GM10248 (cell line): Measurements from ENCODE around the gene CTRL.

Experiments used
- CTCF ChIA-PET: fragments of 300-600 bp; sonication (Branson Sonifier 250); formaldehyde crosslinking; extraction: SDS; loops from one replicate; lab custom pipeline; 2021; ENCODE audit warnings: antibody characterized with exemption; lab: Yijun Ruan, JAX
- POLR2A ChIA-PET: fragments of 350-650 bp; sonication (Branson Sonifier 250); formaldehyde crosslinking; extraction: SDS; loops from one replicate; lab custom pipeline; 2020; ENCODE audit warnings: antibody characterized with exemption; lab: Yijun Ruan, JAX
- DNase-seq: peaks from one replicate; pipeline ENCODE4 v3.0.0; 2012; ENCODE audit errors: extremely low spot score
- TF ChIP-seq, protein P1 (sequence below): IDR thresholded peaks from 2 replicates; pipeline ENCODE4 v1.5.1; 2012; ENCODE audit warnings: mild to moderate bottlenecking, low read depth; ENCODE audit errors: extremely low read depth, missing control alignments, control extremely low read depth

Gene CTRL

DNA sequence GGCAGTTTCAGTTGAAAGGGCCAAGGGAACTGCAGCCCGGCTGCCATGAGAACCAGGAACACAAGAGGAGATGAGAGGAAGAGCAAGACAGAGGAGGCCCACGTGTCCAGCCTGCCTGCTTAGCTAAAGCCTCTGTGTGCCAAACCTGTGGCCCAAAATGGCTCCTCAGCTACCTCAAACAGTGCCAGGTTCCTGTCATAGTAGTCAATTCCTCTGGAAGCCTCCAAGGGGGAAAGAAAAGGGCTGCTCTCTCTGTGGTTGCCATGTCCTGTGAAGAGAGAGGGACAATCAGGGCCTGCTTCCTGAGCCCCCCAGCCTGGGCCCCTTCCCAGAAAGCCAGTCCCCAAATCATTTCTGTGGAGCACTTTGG is 31.6 kb upstream of the CTRL start:
- no peak for DNase-seq
- TF ChIP-seq, protein P1, sequence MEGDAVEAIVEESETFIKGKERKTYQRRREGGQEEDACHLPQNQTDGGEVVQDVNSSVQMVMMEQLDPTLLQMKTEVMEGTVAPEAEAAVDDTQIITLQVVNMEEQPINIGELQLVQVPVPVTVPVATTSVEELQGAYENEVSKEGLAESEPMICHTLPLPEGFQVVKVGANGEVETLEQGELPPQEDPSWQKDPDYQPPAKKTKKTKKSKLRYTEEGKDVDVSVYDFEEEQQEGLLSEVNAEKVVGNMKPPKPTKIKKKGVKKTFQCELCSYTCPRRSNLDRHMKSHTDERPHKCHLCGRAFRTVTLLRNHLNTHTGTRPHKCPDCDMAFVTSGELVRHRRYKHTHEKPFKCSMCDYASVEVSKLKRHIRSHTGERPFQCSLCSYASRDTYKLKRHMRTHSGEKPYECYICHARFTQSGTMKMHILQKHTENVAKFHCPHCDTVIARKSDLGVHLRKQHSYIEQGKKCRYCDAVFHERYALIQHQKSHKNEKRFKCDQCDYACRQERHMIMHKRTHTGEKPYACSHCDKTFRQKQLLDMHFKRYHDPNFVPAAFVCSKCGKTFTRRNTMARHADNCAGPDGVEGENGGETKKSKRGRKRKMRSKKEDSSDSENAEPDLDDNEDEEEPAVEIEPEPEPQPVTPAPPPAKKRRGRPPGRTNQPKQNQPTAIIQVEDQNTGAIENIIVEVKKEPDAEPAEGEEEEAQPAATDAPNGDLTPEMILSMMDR, result no peak
- ChIA-PET POLR2A (interaction anchor here (0.8 kb wide), 1 partner anchor 28 kb away, joined by 3 read pairs; no protein-coding TSS in a partner anchor), CTCF (interaction anchor here (1.2 to 1.5 kb wide), 2 partner anchors 21 to 77 kb away, joined by 3 to 4 read pairs; no protein-coding TSS in a partner anchor)

DNA sequence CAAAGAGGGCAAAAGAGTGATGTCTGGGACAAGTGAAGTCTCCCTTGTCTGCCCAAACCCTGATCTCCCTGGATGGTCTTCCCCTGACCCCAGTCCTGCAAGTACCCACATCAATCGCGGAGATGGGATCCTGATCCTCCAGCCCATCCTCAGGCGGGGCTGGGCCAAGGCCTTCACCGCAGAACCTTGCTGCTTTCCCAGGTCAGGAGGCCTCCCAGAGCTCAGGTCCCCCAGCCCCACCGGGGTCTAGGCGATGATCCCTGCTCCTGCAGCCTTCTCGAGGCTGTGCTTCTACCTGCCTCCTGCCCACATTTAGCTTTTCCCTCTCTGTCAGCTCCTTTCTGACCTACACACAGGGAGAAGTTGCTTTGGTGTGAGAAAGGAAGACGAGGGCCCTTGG is 30.5 kb upstream of the CTRL start:
- POLR2A ChIA-PET, result no interaction called here
- CTCF ChIA-PET, result interaction anchor here (1.2 to 1.5 kb wide), 2 partner anchors 19 to 78 kb away, joined by 3 to 4 read pairs; no protein-coding TSS in a partner anchor
- TF ChIP-seq, protein P1, result no peak
- no peak for DNase-seq

DNA sequence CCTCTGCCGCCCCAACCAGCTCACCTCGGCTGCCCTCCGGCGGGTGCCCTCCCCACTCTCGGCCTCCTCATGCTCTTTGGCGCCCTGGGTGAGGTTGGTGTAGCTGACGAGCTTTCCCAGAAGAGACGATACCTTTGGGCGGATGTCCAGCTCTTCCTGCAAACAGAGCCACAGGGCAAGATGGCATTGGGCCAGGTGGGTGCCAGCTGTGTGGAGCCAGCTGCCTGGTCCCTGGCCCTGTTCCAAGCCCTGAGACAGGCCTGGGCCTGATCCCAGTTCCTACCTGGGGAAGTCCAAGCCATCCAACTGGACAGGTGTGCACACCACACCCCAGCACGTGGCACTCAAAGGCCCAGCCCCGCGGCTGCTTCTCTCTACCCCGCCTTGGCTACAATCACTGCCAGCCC is 29.9 kb upstream of the CTRL start:
- DNase-seq, result no peak
- ChIA-PET CTCF (no interaction called here), POLR2A (no interaction called here)
- TF ChIP-seq, protein P1, result no peak

DNA sequence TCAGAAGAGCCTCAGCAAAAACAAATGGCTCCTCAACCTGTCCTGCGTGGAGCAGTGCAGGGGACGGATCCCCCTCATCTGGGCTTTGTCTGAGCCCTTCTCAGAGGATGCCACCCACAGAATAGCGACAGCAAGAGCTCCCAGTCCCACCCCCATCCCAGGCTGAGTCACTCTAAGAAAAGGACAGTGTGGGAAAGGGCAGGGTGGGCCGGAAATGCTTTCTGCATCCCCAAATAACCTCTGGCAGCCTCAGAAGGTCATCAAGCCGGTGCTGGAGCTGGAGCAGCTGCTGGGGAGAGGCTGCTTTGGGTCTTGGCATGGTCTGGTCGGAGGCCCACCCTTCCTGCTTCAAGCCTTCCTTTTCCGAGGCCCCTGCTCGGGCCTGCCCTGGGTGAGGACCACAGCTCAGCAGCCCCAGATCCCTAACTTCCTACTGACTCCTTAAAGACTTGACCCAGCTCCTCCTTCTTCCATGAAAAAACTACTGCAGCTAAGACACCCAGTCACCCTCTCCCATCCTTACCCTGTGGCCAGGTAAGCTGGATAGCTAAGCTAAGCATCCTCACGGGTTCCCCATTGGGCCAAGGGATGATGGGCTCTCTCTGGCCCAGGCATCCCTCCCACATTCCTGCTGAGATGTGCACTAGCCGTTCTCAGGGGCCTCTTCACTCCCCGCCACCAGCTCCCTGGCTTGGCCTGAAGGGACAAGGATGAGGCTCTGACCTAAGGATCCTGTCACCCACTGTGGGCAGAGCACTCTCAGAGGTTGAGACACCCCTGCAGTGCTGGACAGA is 28.1 kb upstream of the CTRL start:
- TF ChIP-seq, protein P1, result no peak
- no peak for DNase-seq
- CTCF ChIA-PET, result interaction anchor here (1.3 to 2.1 kb wide), 6 partner anchors 10 to 106 kb away, joined by 4 to 9 read pairs (median 5); no protein-coding TSS in a partner anchor
- POLR2A ChIA-PET, result interaction anchor here (0.5 to 0.7 kb wide), 3 partner anchors 9 to 332 kb away, joined by 3 to 4 read pairs (median 4); no protein-coding TSS in a partner anchor

DNA sequence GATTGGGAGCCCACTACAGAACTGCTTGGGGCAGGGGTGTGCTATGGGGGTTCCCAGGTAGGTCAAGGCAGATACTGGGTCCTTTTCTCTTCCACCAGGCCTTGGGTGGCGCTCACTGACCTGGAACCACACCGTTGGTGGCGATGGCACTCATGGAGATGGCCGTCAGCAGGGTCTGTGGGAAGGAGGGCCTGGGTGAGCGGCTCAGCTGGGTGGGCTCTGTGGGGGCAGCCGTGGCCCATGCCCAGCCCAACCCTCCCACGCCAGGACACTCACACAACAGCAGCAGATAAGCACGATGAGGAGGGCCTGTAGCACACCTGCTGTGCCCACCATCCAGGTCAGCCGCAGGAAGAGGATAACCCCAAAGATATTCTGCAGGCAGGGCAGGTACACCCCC is 26.0 kb upstream of the CTRL start:
- TF ChIP-seq, protein P1, result no peak
- ChIA-PET POLR2A (no interaction called here), CTCF (interaction anchor here (2.4 kb wide), 1 partner anchor 15 kb away, joined by 5 read pairs; no protein-coding TSS in a partner anchor)
- DNase-seq, result no peak

DNA sequence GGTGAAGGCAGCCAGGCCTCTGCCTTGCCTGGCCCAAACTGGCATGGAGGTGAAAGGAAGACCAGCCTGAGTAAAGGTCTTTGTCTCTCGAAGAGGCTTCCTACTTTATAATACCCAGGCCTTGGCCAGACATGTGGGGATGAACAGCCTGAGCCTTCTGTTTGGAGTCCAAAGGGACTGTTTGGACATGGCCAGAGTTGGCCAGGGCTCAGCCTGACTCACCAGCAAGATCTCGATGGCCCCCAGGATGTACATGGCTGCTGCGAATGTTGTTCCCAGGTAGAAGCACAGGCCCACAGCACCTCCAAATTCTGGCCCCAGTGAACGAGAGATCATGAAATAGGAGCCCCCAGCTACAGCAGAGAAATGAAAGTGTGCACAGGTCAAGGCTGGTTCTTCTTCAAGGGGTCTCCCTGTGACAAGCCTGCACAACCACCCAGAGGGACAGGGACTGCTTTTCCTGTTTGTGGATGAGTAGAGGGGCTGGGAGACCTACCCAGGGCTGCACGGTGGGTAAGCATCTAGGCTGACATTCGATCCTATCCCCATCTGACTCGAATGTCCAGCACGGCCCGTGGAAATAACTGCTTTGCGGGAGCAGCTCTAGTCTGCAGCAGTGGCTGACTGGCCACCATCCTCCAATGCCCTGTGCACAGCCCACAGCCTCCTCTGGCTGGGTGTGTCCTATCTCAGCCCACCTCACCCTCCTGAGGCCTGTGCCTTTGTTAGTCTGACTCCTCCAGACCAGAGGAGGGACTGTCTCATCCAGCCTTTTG is 22.9 kb upstream of the CTRL start:
- POLR2A ChIA-PET, result no interaction called here
- CTCF ChIA-PET, result interaction anchor here (0.9 to 2.3 kb wide), 3 partner anchors 14 to 276 kb away, joined by 3 to 6 read pairs (median 3); partner anchors contain the start of gene PSMB10
- TF ChIP-seq, protein P1, result no peak
- DNase-seq, result no peak
